GM18867 (cell line): Measurements from ENCODE around the gene RPGR.

Experiments
- ATAC-seq: cut with Tn5 transposase; IDR thresholded peaks from one replicate; pipeline ENCODE4 v1.9.1; 2021; ENCODE audit warnings: mild to moderate bottlenecking, moderate library complexity; ENCODE audit not compliant: unreplicated experiment

RPGR gene

GRCh38 chrX:38332505-38332904 lies 5.2 kb upstream of the RPGR start:
- ATAC-seq, result peak; percentile 72

DNA sequence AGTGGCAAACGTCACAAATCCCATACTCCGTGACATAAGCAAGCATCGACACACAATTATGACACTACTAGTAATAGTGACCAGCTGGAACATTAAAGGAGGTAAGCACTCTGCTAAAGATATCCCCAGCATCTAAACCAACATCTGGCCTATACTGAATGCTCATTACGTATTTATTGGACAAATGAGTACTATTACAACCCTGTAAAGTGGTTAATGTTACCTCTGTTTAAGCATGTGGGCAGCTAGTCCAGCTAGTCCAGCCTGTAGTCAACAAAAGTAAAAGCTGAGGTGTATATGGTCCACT lies 419 bp upstream of the RPGR start:
- ATAC-seq, result no peak

DNA sequence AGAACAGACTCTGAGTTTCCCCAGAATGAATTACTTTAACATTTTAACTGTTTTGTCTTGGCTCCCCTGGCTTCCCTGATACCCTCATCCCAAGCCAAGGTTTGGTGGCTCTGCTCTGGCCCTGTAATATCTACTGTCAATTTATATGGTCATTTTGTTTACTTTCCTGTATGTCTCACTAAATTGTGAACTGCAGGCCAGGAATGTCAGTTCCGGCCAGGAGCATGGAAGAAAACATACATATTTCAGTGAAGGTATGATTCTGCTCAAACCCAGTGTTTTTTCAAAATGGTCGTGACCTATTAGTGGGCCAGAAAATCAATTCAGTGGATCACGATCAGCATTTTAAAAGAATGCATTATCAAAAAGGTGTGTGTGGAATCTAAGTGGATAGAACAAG lies 1.2 kb downstream of the RPGR start:
- no peak for ATAC-seq

- ATAC-seq, result no peak
Measured at GRCh38 chrX:38320819-38321218, 6.5 kb downstream of the RPGR start.

DNA sequence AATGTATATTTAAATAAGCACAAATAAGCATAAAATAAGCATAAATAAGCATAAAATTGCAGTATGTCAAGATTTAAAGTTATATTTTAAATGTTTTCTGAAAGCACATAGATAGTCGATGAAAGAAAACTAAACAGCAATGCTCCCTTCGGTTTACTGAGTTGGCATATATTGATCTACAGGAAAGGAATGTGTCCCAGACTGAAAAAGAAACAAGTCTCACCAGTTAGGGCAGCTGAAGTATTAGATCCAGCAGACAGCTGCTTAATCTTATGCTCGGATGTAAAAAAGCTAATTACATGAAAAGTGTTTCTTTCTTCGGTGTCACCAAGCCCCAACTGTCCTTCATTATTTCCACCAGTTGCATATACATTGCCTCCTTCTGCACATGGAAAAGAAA lies 8.7 kb downstream of the RPGR start:
- no peak for ATAC-seq

- ATAC-seq, result no peak
Measured at GRCh38 chrX:38318196-38318595, 9.1 kb downstream of the RPGR start.

GRCh38 chrX:38315186-38315585 lies 12.1 kb downstream of the RPGR start:
- ATAC-seq, result no peak

GRCh38 chrX:38313190-38313589 lies 14.1 kb downstream of the RPGR start:
- ATAC-seq, result no peak

GRCh38 chrX:38312436-38312835 lies 14.9 kb downstream of the RPGR start:
- ATAC-seq, result no peak

DNA sequence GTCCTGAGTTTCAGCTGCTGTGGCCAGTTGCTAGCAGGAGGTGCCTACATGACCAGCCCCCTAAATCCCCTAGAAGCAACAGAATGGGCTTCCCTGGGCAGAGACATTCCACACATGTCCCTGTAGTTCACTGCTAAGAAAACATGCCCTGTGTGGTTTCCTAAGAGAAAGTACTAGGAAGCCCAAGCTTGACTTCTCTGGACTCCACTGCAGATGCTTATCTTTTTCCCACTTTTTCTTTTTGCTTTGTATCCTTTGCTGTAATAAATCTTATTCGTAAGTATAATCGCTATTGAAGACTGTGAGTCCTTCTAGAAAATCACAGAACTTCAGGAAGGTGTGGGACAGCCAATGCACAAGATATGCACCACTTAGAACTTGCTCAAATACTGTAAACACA lies 15.6 kb downstream of the RPGR start:
- ATAC-seq, result no peak

GRCh38 chrX:38305971-38306370 lies 21.3 kb downstream of the RPGR start:
- ATAC-seq, result no peak

GRCh38 chrX:38304010-38304409 lies 23.3 kb downstream of the RPGR start:
- no peak for ATAC-seq

GRCh38 chrX:38293741-38294140 lies 33.6 kb downstream of the RPGR start:
- no peak for ATAC-seq

DNA sequence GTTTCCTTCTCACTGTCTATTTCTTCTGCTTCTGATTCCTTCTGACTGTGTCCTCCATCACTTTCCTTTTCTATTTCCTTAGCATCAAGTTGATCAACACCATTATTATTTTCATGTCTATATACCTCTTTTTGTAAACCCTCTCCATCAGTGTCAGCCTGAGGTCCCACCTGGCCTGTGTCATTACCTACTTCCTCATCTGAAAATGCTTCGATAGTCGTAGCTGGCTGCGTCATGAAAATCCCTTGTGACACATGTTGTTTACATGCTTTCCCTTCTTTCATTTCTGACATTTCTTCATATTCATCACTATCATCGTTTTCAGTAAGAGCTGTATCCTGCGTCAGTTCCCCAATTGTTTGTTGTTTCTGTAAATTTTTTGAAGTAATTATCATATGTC lies 39.6 kb downstream of the RPGR start:
- no peak for ATAC-seq

DNA sequence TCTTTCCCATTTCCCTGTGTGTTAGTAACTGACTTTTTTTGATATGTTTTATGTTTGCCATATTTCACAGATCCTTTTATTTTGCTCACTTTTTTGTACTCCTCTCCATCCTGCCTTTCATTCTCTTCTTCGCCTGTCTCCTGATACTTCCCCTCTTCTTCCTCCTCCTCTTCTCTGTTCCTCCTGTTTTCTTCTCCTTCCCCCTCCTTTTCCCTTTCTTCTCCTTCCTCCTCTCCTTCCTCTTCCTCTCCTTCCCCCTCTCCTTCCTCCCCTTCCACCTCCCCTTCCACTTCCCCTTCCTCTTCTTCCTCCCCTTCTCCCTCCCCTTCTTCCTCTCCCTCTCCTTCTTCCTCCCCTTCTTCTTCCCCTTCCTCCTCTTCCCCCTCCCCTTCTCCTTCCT lies 41.7 kb downstream of the RPGR start:
- ATAC-seq, result no peak

DNA sequence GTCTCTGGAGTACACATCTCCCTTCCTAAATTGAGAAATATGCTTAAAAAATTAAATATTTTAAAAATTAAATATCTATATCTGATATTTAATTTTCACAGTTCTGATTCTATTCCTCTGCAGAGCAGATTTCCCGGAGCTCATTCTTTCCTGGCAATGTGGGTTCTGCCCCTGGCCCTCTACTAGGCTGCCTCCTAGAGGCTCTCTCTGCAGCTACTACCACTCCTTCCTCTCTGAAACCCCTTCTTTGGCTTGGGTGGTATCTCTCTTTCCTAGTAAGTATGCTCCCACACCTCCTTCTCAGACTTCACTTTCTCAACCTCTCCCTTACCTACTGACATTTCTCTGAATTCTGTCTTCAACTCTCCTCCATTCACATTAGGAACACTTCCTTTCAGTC lies 45.3 kb downstream of the RPGR start:
- ATAC-seq, result no peak

GRCh38 chrX:38279188-38279587 lies 48.1 kb downstream of the RPGR start:
- no peak for ATAC-seq

GRCh38 chrX:38278682-38279081 lies 48.6 kb downstream of the RPGR start:
- ATAC-seq, result no peak

DNA sequence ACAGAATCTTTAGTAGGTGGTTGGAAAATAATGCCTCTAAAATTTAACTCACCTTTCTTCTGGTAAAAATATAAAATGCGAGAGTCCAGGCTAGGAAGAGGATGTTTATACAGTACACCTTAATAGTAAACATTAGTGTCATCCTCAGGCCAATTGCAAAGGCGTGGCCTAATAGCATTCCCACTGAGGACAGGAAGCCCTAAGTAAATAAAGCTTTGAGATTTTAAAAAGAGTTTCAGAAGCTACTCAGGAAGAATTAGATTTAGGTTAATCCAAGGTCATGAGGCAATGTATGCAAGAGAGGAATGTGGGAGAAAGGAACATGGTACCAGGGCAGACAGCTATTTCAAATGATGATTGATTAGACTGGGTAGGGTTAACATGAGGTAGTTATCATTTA lies 49.5 kb downstream of the RPGR start:
- no peak for ATAC-seq

DNA sequence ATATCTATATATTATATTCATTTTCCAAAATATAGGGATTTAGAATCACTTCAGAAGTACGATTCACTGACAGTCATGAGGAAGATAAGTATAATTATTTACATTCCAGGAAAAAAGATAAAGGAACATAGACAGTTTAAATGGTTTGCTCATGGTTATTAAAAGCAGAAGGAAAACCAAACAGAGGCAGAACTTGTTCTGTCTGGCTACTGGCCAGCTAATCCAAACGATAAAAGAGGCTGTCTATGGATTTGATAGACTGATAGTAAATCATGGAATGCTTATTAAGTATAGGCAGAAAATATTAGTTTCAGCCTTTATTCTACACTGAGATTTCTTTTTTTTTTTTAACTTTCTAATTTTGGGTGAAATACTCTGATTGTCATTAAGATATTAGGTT lies 50.2 kb downstream of the RPGR start:
- ATAC-seq, result no peak

- no peak for ATAC-seq
Measured at GRCh38 chrX:38276089-38276488, 51.2 kb downstream of the RPGR start.

- no peak for ATAC-seq
Measured at GRCh38 chrX:38275615-38276014, 51.7 kb downstream of the RPGR start.

DNA sequence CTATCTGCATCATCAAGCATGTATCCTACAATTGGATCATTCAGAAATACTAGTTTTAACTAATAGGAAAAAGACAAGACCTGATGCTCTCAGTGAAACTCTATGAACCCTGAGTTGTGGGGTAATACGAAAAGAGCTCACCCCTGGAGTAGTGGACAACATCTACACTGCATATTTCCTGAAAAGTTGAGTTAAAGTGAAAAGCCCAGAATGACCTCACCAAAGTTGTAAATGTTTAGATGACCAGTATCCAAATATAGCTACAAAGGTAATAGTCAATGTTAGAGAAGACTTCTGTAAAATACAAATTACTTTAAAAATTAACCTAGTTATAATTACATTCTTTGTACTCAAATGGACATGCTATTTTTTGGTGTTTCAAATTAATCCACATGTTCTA lies 53.9 kb downstream of the RPGR start:
- no peak for ATAC-seq

DNA sequence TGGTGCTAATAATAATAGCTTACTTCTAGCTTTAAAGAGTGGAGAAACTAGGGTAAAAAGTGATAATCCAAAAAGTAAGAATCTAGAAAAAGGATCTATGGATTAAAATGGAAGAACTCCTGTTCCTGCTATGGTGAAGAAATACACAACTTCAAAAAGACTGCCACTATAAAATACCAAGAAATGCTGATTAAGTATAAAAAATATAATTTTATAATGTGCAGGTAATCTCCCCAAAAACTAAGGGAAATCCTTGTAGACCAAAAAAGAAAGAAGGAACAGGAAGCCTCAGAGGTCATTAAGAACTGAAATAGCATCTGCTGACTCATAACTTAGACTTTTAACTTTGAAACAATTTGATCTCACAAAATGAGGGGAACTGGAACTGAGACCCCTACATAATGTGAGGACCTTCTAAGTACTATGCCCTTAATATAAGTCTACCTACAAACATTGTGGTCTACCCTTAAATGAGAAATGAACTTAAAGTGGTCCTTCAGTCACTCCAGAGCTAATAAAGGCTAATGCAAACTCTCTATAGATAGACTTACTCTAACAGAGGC lies 56.1 kb downstream of the RPGR start:
- ATAC-seq, result peak; percentile 64
